GM12878 (cell line): Measurements from ENCODE around the gene LIM2. TPM values are rescaled to one million over a fixed set of nuclear protein-coding genes. Genes with fewer than 3 reads are reported as not detected.

Experiments used
- ETV6 ChIP-seq, 2 experiments: fragments of 450-650 bp in 1 of 2; IDR thresholded peaks in 1 of 2; conservative IDR thresholded peaks in 1 of 2; 2 replicates each; pipeline ENCODE4 v1.6.1; 2014; ENCODE audit warnings: antibody characterized with exemption in 1 of 2, borderline replicate concordance in 1 of 2, low read depth in 1 of 2, mild to moderate bottlenecking in 1 of 2, moderate library complexity in 1 of 2
- JUNB ChIP-seq: IDR thresholded peaks from 2 replicates; pipeline ENCODE4 v1.6.1; 2016; ENCODE audit warnings: antibody characterized with exemption, mild to moderate bottlenecking
- MYC ChIP-seq: IDR thresholded peaks from 2 replicates; pipeline ENCODE4 v1.6.1; 2011; ENCODE audit warnings: mild to moderate bottlenecking, low read length, moderate library complexity, inconsistent platforms; ENCODE audit not compliant: insufficient read depth, insufficient replicate concordance, insufficient read length, severe bottlenecking
- NR2C1 ChIP-seq: fragments of 450-650 bp; IDR thresholded peaks from 2 replicates; pipeline ENCODE4 v1.6.1; 2017; ENCODE audit warnings: antibody characterized with exemption, mild to moderate bottlenecking, moderate library complexity
- NRF1 ChIP-seq: conservative IDR thresholded peaks from 2 replicates; pipeline ENCODE4 v1.6.1; 2011; ENCODE audit warnings: mild to moderate bottlenecking, low read depth, low read length, improper control_type of control experiment
- PAX5 ChIP-seq: IDR thresholded peaks from 2 replicates; pipeline ENCODE4 v1.6.1; 2011; ENCODE audit warnings: low read depth, low read length, borderline replicate concordance
- RBBP5 ChIP-seq: fragments of 200-600 bp; sonication (generic); conservative IDR thresholded peaks from 2 replicates; pipeline ENCODE4 v1.6.1; 2016
- RELA ChIP-seq: fragments of 450-650 bp; IDR thresholded peaks from 2 replicates; pipeline ENCODE4 v1.8.0; 2014; ENCODE audit warnings: borderline replicate concordance; ENCODE audit not compliant: partially characterized antibody
- SMAD5 ChIP-seq: IDR thresholded peaks from 2 replicates; pipeline ENCODE4 v1.6.1; 2016; ENCODE audit warnings: antibody characterized with exemption, low read depth
- SMARCA5 ChIP-seq: fragments of 450-650 bp; IDR thresholded peaks from 2 replicates; pipeline ENCODE4 v1.6.1; 2017; ENCODE audit warnings: mild to moderate bottlenecking
- TAF1 ChIP-seq: IDR thresholded peaks from 2 replicates; pipeline ENCODE4 v1.6.1; 2011; ENCODE audit warnings: mild to moderate bottlenecking, low read depth, low read length, borderline replicate concordance
- TBL1XR1 ChIP-seq: IDR thresholded peaks from 2 replicates; pipeline ENCODE4 v1.6.1; 2012; ENCODE audit warnings: low read depth, low read length, improper control_type of control experiment
- TCF12 ChIP-seq: IDR thresholded peaks from 2 replicates; pipeline ENCODE4 v1.6.1; 2011; ENCODE audit warnings: low read depth, mild to moderate bottlenecking, low read length
- YBX1 ChIP-seq: fragments of 450-650 bp; IDR thresholded peaks from 2 replicates; pipeline ENCODE4 v1.6.1; 2016; ENCODE audit warnings: antibody characterized with exemption
- ZBTB11 ChIP-seq: fragments of 450-650 bp; formaldehyde crosslinking; IDR thresholded peaks from 2 replicates; pipeline ENCODE4 v1.5.0; 2022; ENCODE audit warnings: mild to moderate bottlenecking, missing genetic modification characterization
- ZBTB4 ChIP-seq: fragments of 450-650 bp; formaldehyde crosslinking; IDR thresholded peaks from 2 replicates; pipeline ENCODE4 v1.4.0; 2022; ENCODE audit warnings: mild to moderate bottlenecking, moderate library complexity
- polyA plus RNA-seq, 11 experiments: library from polyadenylated mRNA; depleted of rRNA in 4 of 11; unstranded in 6 of 11; stranded (reverse) in 5 of 11; fragments of >200 nt; fragmentation: Nextera tagmentation in 4 of 11; fragmentation: Illumina TruSeq in 1 of 11; extraction: Ambion mirVana in 4 of 11; extraction: Trizol in 1 of 11; gene quantifications; 1 replicate in 1 of 11; 2 replicates in 10 of 11; pipeline versions ENCODE4 v1.2.1 to v1.2.3, GENCODE V29; 2011 to 2016; ENCODE audit warnings: inconsistent platforms in 2 of 11, missing spikeins in 2 of 11, low read depth in 1 of 11
- total RNA-seq, 4 experiments: library from RNA; depleted of rRNA in 3 of 4; stranded (reverse); fragments of >200 nt in 3 of 4; fragmentation: Illumina TruSeq in 1 of 4; extraction: Trizol in 1 of 4; gene quantifications; 2 replicates each; pipeline versions ENCODE4 v1.2.1 to v1.2.3, GENCODE V29; 2013 to 2021
- TF ChIP-seq, protein P1 (sequence below): fragments of 450-650 bp; IDR thresholded peaks from 2 replicates; pipeline ENCODE4 v1.6.1; 2017; ENCODE audit warnings: low read depth, mild to moderate bottlenecking, moderate library complexity

The LIM2 gene
- total and polyA plus RNA-seq, 10 of the 15 experiments (the other 5 are each of a cell fraction or from before 2014, with no cell fraction given): not detected

GRCh38 chr19:51418707-51419106 lies 30.9 kb upstream of the LIM2 start (continued):
- TF ChIP-seq ZBTB4 (CRISPR knock-in tag): no peak
- no peak for TF ChIP-seq ZBTB11
- TF ChIP-seq, protein P1, sequence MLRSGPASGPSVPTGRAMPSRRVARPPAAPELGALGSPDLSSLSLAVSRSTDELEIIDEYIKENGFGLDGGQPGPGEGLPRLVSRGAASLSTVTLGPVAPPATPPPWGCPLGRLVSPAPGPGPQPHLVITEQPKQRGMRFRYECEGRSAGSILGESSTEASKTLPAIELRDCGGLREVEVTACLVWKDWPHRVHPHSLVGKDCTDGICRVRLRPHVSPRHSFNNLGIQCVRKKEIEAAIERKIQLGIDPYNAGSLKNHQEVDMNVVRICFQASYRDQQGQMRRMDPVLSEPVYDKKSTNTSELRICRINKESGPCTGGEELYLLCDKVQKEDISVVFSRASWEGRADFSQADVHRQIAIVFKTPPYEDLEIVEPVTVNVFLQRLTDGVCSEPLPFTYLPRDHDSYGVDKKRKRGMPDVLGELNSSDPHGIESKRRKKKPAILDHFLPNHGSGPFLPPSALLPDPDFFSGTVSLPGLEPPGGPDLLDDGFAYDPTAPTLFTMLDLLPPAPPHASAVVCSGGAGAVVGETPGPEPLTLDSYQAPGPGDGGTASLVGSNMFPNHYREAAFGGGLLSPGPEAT: no peak
- TF ChIP-seq PAX5: no peak
- TF ChIP-seq TCF12: no peak
- no peak for TF ChIP-seq ETV6 (conservative IDR thresholded peaks at IDR 0.05 in 1 of 2, IDR thresholded peaks at IDR 0.05 in 1 of 2; ENCODE audit: borderline replicate concordance in 1 of 2, low read depth in 1 of 2)
- TF ChIP-seq TAF1: no peak
- TF ChIP-seq MYC: no peak
- no peak for TF ChIP-seq TBL1XR1
- TF ChIP-seq YBX1: no peak
- TF ChIP-seq SMAD5: no peak
- no peak for TF ChIP-seq NRF1
- TF ChIP-seq SMARCA5: no peak
- TF ChIP-seq RBBP5: no peak
- peak; percentile 62 for TF ChIP-seq JUNB
- no peak for TF ChIP-seq NR2C1
- TF ChIP-seq RELA: no peak
- TF ChIP-seq, all 136 proteins: peak for 4
